GM18909 (cell line): ENCODE data around the gene ARHGAP6.
"Not testable (repeated sequence)": the region's sequence is repeated elsewhere in the genome, so short reads cannot be mapped to it uniquely, and the experiment has no call there.

Experiments
- ATAC-seq: cut with Tn5 transposase; IDR thresholded peaks from one replicate; pipeline ENCODE4 v1.9.1; 2021; ENCODE audit warnings: mild to moderate bottlenecking; ENCODE audit not compliant: unreplicated experiment, poor library complexity

The ARHGAP6 gene

GRCh38 chrX:11648705-11649519 lies 16.8 kb downstream of the ARHGAP6 start:
- no peak for ATAC-seq

- no peak for ATAC-seq
Observed at GRCh38 chrX:11647138-11647537, 18.6 kb downstream of the ARHGAP6 start.

- no peak for ATAC-seq
Observed at GRCh38 chrX:11641349-11642065, 24.2 kb downstream of the ARHGAP6 start.

- ATAC-seq: no peak
Observed at GRCh38 chrX:11640089-11640488, 25.6 kb downstream of the ARHGAP6 start.

GRCh38 chrX:11632732-11633131 lies 33.0 kb downstream of the ARHGAP6 start:
- no peak for ATAC-seq

- peak; percentile 91 for ATAC-seq
Observed at GRCh38 chrX:11629593-11630211, 36.0 kb downstream of the ARHGAP6 start.

GRCh38 chrX:11628399-11628798 lies 37.3 kb downstream of the ARHGAP6 start:
- no peak for ATAC-seq

- no peak for ATAC-seq
Observed at GRCh38 chrX:11626351-11626750, 39.4 kb downstream of the ARHGAP6 start.

GRCh38 chrX:11619441-11619840 lies 46.3 kb downstream of the ARHGAP6 start:
- ATAC-seq: no peak

- not testable (repeated sequence) for ATAC-seq
Observed at GRCh38 chrX:11614253-11614652, 51.5 kb downstream of the ARHGAP6 start.

GRCh38 chrX:11611965-11612364 lies 53.8 kb downstream of the ARHGAP6 start:
- peak; percentile 67 for ATAC-seq

GRCh38 chrX:11611161-11611560 lies 54.6 kb downstream of the ARHGAP6 start:
- ATAC-seq: no peak

- peak; percentile 65 for ATAC-seq
Observed at GRCh38 chrX:11609109-11609508, 56.6 kb downstream of the ARHGAP6 start.

- ATAC-seq: no peak
Observed at GRCh38 chrX:11606408-11606807, 59.3 kb downstream of the ARHGAP6 start.

GRCh38 chrX:11600578-11600977 lies 65.1 kb downstream of the ARHGAP6 start:
- no peak for ATAC-seq

- no peak for ATAC-seq
Observed at GRCh38 chrX:11597479-11597878, 68.2 kb downstream of the ARHGAP6 start.

GRCh38 chrX:11591723-11592346 lies 73.9 kb downstream of the ARHGAP6 start:
- no peak for ATAC-seq

GRCh38 chrX:11589641-11590040 lies 76.1 kb downstream of the ARHGAP6 start:
- ATAC-seq: no peak

GRCh38 chrX:11588097-11588496 lies 77.6 kb downstream of the ARHGAP6 start:
- no peak for ATAC-seq

- no peak for ATAC-seq
Observed at GRCh38 chrX:11585174-11585573, 80.5 kb downstream of the ARHGAP6 start.

GRCh38 chrX:11580789-11581188 lies 84.9 kb downstream of the ARHGAP6 start:
- no peak for ATAC-seq
